Measurements from ENCODE around the gene ARPC4.

ARPC4 gene

DNA sequence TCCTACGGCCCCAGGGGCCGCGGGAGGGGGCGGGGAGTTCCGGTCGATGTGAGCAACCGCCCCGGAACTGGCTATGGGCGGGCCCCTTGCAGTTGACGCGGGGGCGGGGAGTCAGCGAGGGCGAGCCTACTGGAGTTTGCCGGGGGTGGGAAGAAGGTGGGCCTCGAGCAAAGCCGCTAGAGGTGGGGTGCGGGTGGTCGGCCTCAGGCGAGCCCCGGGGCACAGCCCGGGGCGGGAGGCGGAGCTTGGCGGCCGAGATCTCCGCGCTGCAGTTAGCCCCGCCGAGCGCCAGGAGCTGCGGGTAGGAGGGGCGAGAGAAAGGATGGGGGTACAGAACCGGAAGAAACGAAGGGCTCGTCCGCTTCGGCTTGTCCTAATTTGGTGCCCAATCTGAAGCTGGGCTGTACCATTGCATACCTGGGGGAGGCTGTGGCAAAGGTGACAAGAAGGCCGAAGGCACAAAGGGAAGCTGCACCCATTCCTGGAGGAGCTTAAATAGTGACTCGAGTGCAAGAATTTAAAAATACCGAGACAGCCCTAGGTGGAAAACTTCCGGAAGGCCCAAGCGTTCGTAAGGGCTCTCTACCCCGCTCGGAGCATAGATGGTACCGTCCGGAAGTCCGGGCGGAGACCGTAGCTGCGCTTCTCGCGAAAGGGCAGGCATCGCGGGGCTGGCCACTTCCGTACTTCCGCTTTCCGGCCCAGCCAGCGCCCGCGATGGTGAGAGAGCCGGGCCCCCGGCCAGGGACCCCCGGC lies at the start of gene ARPC4, which contains the start of gene TADA3:
TSS of gene ARPC4 (plus strand) at position 678 of the 756 bp plus-strand sequence. CDS start at position 718, 40 bp downstream.
TSS of gene TADA3 (minus strand) at position 69 of the 756 bp plus-strand sequence. CDS start 1,007 bp downstream, outside the sequence.
- peak; percentile 89 for DNase-seq (ENCODE audit: low read depth)

DNA sequence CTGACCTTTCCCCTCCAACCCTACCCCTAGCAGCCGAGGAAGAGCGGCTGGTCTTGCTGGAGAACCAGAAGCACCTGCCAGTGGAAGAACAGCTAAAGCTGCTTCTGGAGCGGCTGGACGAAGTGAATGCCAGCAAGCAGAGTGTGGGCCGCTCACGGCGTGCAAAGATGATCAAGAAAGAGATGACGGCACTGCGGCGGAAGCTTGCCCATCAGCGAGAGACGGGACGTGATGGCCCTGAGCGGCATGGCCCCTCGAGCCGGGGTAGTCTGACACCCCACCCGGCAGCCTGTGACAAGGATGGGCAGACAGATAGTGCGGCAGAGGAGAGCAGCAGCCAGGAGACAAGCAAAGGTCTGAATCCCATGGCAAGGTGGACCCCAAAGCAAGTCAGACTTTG lies 49.3 kb upstream of the ARPC4 start:
- DNase-seq (ENCODE audit: low read depth): no peak

DNA sequence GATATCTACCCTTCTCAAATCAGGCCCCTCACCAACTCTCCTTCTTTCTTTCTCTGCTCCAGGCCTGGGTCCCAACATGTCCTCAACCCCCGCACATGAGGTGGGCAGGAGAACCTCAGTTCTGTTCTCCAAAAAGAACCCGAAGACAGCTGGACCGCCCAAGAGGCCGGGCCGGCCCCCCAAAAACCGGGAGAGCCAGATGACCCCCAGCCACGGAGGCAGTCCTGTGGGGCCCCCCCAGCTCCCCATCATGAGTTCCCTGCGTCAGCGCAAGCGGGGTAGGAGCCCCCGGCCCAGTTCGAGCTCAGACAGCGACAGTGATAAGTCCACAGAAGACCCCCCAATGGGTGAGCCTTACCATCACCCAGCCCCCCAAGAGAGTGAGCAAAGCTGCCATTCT lies 48.7 kb upstream of the ARPC4 start:
- DNase-seq (ENCODE audit: low read depth): no peak

DNA sequence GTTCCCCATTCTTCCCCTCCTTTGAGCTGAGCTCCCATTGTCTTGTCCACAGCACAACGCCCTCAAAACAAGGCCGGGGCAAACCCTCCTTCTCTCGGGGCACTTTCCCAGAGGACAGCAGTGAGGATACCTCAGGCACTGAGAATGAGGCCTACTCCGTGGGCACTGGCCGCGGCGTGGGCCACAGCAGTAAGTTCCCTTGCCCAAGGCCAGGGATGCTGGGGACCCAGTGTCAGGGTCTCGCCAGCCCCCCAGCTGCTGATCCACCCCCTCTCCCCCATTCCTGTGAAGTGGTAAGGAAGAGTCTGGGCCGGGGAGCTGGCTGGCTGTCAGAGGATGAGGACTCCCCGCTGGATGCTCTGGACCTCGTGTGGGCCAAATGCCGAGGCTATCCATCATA lies 47.4 kb upstream of the ARPC4 start:
- no peak for DNase-seq (ENCODE audit: low read depth)

DNA sequence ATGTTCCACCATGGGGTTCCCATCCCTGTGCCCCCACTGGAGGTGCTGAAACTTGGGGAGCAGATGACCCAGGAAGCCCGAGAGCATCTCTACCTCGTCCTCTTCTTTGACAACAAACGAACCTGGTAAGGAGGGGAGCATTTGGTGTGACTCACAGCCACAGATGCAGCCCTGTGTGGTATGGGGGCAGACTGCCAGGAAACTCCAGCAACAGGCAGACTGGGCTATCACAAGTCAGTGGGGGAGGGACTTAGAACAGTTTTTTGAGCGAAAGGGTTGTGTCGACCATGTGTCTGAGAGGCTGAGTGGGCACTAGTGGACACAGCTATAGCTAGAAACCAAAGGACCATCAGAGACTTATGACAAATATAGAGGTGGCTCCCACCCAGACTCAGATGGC lies 46.6 kb upstream of the ARPC4 start:
- DNase-seq (ENCODE audit: low read depth): no peak

DNA sequence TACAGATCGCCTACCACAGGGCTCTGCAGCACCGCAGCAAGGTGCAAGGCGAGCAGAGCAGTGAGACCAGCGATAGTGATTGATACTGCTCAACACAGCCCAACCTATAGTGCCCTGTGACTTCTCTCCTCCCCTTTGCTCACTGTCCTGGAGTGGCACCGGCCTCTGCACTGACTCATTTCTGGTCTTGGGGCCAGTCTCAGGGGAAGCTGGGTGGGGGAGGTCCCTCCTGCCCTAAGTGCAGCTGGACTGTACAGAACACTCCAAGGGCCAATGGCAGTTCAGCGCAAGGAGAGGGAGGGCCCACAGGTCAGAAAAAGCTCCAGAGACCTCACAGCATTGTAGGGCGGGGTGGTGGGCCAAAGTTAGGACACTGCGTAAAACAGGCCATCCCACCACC lies 45.6 kb upstream of the ARPC4 start:
- DNase-seq (ENCODE audit: low read depth): no peak

DNA sequence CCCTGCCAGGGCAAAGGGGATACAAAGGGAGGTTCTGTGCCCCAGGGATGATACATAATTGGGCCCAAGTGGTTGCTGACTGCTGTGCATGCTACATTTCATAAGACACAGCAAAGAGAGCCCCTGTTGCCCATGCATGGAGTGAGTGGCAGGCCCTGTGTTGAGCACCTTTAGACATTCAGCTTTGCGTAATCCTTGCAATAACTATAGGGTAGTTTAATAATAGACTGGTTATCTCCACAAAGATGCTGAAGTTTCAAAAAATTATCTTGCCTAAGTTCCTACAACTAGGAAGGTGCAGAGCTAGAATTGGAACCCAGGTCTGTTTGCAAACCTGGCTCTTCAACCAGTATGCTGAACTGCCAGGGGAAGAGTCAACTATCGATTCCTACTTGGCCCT lies 44.9 kb upstream of the ARPC4 start:
- DNase-seq (ENCODE audit: low read depth): no peak

DNA sequence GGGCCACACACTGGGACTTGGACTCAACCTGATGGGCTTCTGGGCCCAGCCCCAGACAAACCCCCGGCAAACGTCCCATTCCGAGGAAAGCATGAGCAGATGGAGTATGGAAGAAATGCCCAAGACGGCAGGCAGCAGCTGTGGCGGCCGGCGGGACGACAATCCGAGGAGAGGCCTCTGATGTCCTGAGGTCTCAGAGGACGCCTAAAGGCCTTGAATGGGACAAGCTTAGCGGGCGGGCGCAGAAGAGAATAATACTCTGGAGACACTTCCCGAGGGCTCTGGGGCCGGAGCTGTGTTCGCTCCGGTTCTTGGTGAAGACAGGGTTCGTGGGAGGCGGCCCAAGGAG lies 43.6 kb upstream of the ARPC4 start:
- no peak for DNase-seq (ENCODE audit: low read depth)

DNA sequence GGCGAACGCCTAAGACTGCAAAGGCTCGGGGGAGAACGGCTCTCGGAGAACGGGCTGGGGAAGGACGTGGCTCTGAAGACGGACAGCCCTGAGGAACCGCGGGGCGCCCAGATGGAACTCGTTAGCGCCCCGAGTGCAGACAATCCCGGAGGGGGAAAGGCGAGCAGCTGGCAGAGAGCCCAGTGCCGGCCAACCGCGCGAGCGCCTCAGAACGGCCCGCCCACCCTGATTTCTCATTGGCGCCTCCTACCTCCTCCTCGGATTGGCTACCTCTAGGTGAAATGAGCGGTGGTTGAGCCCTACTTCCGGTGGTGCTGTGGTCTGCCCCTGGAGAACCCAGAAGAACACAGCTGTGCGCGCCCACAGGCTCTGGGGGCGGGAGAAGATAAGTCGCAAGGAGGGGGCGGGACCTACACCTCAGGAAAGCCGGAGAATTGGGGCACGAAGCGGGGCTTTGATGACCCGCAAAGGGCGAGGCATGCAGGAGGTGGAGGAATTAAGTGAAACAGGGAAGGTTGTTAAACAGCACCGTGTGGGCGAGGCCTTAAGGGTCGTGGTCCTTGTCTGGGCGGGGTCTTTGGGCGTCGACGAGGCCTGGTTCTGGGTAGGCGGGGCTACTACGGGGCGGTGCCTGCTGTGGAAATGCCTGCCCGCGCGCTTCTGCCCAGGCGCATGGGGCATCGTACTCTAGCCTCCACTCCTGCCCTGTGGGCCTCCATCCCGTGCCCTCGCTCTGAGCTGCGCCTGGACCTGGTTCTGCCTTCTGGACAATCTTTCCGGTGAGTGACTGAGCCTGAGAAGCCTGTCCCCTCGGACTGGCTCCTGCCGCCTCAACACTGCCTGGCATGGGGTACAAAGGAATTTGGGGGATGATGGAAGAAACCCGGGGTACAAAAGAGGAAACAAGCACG lies 43.0 kb upstream of the ARPC4 start, which contains the start of gene OGG1:
TSS of gene OGG1 (plus strand) at position 308 of the 911 bp plus-strand sequence. CDS start at position 643, 335 bp downstream.
- peak; percentile 92 for DNase-seq (ENCODE audit: low read depth)

DNA sequence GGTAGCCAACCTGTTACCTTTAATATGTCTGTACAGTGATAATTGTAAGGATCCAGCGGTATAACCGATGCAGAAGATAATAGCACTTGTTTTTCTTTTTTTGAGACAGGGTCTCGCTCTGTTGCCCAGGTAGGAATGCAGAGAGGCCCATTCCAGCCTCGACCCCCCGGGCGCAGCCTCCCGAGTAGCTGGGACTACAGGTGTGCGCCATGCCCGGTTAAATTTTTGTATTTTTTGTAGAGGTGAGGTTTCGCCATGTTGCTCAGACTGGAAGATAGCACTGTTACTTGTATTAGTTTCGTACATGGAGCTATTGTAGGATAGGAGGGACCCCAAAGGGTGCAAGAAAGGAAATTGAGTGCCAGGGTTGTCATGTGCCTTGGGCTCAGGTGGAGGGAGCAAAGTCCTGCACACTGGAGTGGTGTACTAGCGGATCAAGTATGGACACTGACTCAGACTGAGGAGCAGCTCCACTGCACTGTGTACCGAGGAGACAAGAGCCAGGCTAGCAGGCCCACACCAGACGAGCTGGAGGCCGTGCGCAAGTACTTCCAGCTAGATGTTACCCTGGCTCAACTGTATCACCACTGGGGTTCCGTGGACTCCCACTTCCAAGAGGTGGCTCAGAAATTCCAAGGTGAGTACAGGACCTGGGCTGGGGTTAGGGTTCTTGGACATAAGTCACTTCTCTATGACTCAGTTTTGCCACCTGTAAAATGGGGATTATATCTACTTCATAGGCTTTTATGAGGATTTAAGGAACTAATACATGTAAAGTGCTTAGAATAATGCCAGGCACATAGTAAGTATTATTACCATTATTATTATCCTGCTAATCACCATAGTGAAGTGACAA lies 42.1 kb upstream of the ARPC4 start:
- DNase-seq (ENCODE audit: low read depth): no peak

DNA sequence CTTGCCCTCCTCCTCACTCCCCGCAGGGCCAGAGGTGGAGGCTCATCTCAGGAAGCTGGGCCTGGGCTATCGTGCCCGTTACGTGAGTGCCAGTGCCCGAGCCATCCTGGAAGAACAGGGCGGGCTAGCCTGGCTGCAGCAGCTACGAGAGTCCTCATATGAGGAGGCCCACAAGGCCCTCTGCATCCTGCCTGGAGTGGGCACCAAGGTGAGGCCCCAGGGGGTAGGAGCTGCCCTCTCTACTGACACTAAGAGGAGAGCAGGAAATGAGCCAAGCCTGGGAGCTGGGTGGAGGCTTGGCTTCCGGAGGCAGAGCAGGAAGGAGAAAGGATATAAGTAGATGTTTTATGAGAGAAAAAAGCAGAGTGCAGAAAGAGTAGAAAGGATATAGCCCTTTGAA lies 38.2 kb upstream of the ARPC4 start:
- DNase-seq (ENCODE audit: low read depth): no peak

DNA sequence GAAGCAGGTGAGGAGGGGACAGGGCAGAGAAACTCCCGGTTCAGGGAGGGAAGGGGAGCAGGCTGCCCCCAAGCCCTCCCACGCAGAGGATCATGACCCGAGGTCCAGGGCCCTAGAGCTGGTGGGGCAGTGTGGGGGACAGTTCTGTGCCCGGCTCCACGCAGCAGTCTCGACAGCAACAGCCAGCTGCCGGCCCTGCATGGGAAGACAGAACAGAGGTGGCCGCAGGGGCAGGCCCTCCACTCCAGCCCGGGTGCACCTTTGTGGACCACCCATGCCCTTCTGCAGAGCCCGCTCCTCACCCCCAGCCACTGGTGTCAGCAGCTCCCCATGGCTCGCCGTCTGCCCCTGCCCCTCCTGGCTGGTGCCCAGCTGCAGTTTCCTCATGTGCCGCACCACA lies 35.5 kb upstream of the ARPC4 start:
- no peak for DNase-seq (ENCODE audit: low read depth)

DNA sequence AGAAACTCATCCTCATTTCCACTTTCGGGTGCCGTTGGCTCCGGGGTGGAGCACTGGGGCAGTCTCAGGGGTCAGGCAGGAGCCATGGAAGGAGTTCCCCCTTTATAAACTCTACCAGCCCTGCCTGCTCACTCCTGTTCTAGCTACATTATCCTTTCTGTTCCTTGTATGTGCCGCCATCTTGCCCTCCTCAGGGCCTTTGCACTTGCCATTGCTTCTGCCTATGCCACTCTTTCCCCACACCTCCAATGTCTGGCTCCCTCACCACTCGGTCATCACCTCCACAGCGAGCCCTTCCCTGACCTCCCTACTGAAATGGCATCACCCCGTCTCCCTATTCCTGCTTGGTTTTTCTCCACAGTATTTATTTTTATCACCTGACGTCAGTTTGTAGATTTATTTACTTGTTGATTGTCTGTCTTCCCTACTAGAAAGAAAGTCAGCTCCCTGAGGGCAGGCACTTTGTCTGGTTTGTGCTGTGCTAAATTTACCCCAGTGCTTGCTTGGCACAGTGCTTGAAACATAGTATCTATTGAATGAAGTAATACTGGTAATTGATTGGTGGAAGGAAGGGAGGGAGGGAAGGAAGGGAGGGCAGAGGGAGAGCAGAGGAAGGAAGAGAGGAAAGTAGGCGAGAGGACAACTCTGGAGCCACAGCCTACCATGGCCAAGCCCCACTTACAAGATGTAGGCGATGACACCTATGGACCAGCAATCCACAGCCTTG lies 31.9 kb upstream of the ARPC4 start:
- no peak for DNase-seq (ENCODE audit: low read depth)

DNA sequence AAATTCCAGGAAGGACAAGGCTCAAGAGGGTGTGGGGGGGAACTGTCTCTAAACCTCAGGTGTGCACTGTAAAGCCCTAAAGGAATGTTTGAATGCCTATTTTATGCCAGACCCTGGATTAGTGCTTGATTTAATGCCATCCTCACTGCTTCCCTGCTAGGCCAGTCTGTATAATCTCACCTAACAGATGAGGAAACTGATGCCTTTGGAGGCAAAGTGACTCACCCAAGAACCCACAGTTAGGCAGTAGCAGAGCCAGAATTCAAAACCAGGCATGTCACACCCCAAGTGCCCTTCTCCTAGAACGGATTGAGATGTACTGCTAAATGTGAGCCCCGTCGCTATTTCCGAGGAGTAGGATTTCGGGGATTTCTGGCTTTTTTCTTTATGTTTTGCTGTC lies 31.0 kb upstream of the ARPC4 start:
- no peak for DNase-seq (ENCODE audit: low read depth)

DNA sequence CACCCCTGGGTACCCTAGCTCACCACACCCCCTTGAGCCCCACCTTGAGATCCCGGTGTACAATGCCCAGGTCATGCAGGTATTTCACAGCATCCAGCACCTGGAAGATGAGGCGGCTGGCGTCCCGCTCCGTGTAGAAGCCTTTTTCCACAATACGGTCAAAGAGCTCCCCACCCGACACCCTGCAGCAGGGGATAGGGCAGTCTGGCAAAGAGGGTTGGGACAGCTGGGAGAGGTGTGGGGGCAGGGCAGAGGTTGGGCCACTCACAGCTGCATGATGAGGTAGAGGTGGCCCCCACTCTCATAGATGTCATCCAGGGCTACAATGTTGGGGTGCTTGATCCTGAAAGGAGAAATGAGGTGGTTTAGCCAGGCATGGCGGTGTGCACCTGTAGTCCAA lies 30.0 kb upstream of the ARPC4 start:
- no peak for DNase-seq (ENCODE audit: low read depth)

DNA sequence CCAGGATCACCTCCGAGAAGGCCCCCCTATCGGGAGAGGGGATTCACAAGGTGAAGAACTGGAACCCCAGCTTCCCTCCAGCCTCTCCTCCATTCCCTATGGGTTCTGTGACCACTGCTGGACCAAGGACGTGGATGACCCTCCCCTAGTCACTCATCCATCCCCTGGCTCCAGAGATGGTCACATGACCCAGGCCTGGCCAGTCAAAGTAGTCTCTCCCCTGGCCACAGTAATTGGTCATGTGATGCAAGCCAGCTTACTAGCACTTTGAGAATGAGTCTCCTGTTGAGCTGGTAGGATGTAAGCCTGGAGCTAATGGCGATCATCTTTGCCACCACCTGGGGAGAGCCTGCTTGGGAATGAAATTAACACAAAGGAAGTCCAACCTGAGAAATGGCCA lies 27.0 kb upstream of the ARPC4 start:
- DNase-seq (ENCODE audit: low read depth): no peak

DNA sequence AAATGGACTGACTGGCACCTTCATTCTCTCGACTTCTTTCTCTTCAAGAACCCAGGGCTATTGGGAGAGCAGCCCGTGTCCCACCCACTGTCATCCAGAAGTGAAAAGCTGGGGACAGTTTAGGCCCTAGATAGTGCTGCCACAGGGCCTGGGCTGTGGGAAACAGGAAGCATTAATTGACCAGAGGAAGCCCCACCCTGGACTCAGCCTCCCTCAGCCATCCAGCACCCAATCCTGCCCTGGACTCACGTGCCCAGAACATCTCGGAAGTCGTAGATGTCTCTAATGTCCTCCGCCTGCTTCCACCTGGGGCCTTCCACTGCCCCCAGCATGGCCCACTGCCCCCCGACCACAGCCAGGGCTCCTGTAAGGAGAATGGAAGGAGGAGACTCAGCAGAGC lies 25.5 kb upstream of the ARPC4 start:
- no peak for DNase-seq (ENCODE audit: low read depth)

DNA sequence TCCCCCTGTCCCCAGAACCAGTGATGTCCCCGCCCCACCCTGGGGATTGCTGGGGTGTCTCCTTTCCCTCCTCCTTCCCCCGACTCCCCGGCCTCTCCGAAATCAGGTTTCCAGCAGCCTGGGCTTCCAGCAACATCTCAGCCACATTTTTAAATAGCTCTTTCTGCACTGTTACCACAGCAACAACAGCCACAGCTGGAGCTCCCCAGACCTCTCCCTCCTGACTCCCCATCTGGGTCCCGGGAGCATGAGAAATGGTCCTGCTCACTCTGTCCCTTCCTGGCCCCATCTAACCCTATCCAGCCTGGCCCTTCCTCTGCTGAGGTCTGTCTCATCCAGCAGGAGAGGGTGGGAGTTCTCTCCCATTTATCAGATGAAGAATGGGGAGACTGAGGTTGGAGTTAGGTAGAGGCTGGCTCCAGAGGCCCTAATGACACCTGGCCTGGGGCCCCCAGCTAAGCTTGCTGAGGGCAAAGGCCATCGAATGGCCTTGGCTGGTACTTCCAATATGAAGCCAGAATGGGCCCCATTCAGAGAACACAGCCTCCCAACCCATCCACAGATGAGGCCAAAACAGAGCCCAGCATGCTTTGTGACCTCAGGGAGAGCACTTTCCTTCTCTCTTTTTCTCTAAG lies 24.6 kb upstream of the ARPC4 start:
- DNase-seq (ENCODE audit: low read depth): no peak

DNA sequence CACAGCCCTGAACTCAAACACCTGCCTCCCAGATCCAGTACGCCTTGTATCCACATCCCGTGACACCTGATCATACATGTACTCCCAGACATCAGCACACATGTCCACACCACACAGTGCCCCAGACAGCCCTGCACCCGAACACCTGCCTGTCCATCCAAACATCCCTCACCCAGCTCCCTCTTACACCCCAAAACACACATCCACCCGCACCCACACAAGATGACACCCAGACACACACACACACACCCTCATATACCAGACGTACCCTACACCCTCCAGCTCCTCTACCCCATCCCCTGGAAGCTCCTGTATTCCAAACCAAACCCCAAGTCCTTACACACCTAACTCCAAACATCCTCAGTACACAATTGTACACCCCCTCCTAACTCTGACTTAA lies 23.9 kb upstream of the ARPC4 start:
- no peak for DNase-seq (ENCODE audit: low read depth)

DNA sequence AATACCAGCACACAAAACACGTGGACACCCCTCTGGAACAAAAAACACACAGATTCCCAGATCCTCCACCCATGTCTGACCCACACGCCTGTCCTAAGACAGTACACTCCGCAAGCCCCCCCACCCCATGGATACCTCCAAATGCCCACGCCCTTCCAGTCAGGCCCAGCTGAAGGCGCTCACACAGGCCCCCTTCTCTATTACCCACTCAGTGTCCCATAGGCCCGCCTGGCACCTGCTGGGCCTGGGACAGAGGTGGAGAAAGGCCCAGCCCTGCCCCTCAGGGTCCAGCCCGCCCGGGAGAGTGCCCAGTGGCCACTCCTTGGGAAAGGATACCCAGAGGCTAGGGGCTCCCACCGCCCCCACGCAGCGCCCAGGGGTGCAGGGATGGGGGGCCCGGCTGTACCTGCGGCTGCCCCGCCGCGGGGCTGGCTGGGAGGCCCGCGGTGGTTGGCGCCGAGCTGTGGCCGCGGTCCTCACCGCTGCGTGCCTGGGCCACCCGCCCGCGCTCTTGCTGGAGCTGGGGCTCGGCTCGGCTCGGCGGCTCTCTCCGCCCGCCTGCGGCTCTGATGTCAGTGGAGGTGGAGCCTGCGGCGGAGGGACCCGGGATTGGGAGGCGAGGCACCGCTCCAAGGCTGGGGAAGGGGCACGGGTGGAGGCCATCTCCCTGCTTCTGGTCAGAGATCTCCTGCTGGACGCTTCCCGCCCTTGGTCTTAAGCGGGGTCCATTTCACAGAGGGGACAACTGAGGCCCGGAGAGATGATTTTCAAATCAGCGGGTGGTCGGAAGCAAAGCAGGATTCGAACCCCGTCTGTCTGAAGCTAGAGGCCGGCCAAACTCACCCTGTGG lies 23.2 kb upstream of the ARPC4 start, which contains the start of gene CAMK1:
TSS of gene CAMK1 (minus strand) at position 522 of the 850 bp plus-strand sequence. CDS start 2,198 bp downstream, outside the sequence.
- peak; percentile 41 for DNase-seq (ENCODE audit: low read depth)
